DOHH2 (cell line): ENCODE results near the gene ARFGEF3.

Source experiments
- H3F3A ChIP-seq: fragments of 200-600 bp; sonication (generic), shearing (Covaris generic); 2 replicates; pipeline ENCODE4 v1.6.0; 2016; ENCODE audit warnings: antibody characterized with exemption, mild to moderate bottlenecking; ENCODE audit not compliant: control insufficient read depth, insufficient read depth
- H3K27ac ChIP-seq: fragments of 200-600 bp; sonication (generic); 2 replicates; pipeline ENCODE4 v1.5.1; 2014; ENCODE audit warnings: low read depth, mild to moderate bottlenecking, low read length, moderate library complexity
- H3K27me3 ChIP-seq: fragments of 200-600 bp; sonication (generic); 2 replicates; pipeline ENCODE4 v1.6.1; 2014; ENCODE audit warnings: mild to moderate bottlenecking, low read length, mixed read lengths; ENCODE audit not compliant: control insufficient read depth
- H3K36me3 ChIP-seq: fragments of 200-600 bp; sonication (generic); 2 replicates; pipeline ENCODE4 v1.6.1; 2014; ENCODE audit warnings: mild to moderate bottlenecking, low read length, moderate library complexity, mixed read lengths; ENCODE audit not compliant: control insufficient read depth
- H3K4me1 ChIP-seq: fragments of 200-600 bp; sonication (generic); 2 replicates; pipeline ENCODE4 v1.6.1; 2014; ENCODE audit warnings: mild to moderate bottlenecking, low read length, mixed read lengths; ENCODE audit not compliant: control insufficient read depth
- H3K4me2 ChIP-seq: fragments of 200-600 bp; sonication (generic); 2 replicates; pipeline ENCODE4 v1.6.0; 2014; ENCODE audit warnings: mild to moderate bottlenecking, low read length, moderate library complexity
- H3K4me3 ChIP-seq: fragments of 200-600 bp; sonication (generic); 2 replicates; pipeline ENCODE4 v1.5.1; 2014; ENCODE audit warnings: mild to moderate bottlenecking, low read length, mixed read lengths
- H3K79me2 ChIP-seq: fragments of 200-600 bp; sonication (generic); 2 replicates; pipeline ENCODE4 v1.6.1; 2014; ENCODE audit warnings: mild to moderate bottlenecking, low read length, mixed read lengths; ENCODE audit not compliant: control insufficient read depth
- H3K9me2 ChIP-seq: fragments of 200-600 bp; sonication (generic); replicated peaks from 2 replicates; pipeline ENCODE4 v1.6.1; 2014; ENCODE audit warnings: mild to moderate bottlenecking, low read length, mixed read lengths; ENCODE audit not compliant: control insufficient read depth
- H3K9me3 ChIP-seq: fragments of 200-600 bp; sonication (generic); 2 replicates; pipeline ENCODE4 v1.6.1; 2014; ENCODE audit warnings: antibody characterized with exemption, low read length, mixed read lengths; ENCODE audit not compliant: control insufficient read depth, insufficient read depth
- H4K20me1 ChIP-seq: fragments of 200-600 bp; sonication (generic); 2 replicates; pipeline ENCODE4 v1.6.0; 2014; ENCODE audit warnings: low read depth, mild to moderate bottlenecking, antibody characterized with exemption, low read length, moderate library complexity; ENCODE audit not compliant: control insufficient read depth, insufficient read depth
- EZH2phosphoT487 ChIP-seq: fragments of 200-600 bp; sonication (generic); IDR thresholded peaks from 2 replicates; pipeline ENCODE4 v1.6.1; 2017; ENCODE audit warnings: borderline replicate concordance, mild to moderate bottlenecking, antibody characterized with exemption, low read length, moderate library complexity, mixed read lengths
- TF ChIP-seq, protein P1 (sequence below): fragments of 200-600 bp; sonication (generic); IDR thresholded peaks from one replicate; pipeline ENCODE4 v1.5.1; 2014; ENCODE audit warnings: antibody characterized with exemption, mild to moderate bottlenecking, low read depth, low read length; ENCODE audit not compliant: poor library complexity, severe bottlenecking

ARFGEF3 gene

DNA sequence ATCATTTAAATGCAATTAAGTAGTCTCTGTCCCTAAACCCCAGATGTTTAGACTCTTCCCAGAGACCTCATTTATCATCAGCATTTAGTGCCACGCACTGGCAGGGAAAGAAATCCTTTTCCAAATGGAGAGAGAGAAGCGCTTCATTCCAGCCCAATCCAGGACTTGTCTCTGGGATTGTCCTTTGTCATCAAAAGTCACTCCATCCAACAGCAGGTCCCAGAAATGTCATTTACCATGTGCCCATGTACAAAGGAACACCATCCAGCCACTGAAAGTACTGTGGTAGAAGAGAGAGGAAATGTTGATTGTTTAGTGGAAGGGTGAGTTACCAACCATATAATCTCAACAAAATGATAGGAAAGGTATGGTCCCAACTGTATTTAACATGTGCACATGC, 149.1 kb downstream of the ARFGEF3 start:
- Histone ChIP-seq H3K27ac (no peak overlapping the region), H3K79me2 (no peaks in the 10 kb centered on the region), H4K20me1 (no peaks in the 10 kb centered on the region), H3F3A (no peaks in the 10 kb centered on the region), H3K4me1 (no peaks in the 10 kb centered on the region), H3K4me2 (no peak overlapping the region), H3K27me3 (0 out of 2 replicates have a peak, but pooled peaks cover 2% of the 10 kb centered on the region), H3K36me3 (no peaks in the 10 kb centered on the region), H3K9me3 (no peaks in the 10 kb centered on the region), H3K9me2 (no peaks in the 10 kb centered on the region), H3K4me3 (no peak overlapping the region)
- TF ChIP-seq EZH2phosphoT487: no peak
- TF ChIP-seq, protein P1, sequence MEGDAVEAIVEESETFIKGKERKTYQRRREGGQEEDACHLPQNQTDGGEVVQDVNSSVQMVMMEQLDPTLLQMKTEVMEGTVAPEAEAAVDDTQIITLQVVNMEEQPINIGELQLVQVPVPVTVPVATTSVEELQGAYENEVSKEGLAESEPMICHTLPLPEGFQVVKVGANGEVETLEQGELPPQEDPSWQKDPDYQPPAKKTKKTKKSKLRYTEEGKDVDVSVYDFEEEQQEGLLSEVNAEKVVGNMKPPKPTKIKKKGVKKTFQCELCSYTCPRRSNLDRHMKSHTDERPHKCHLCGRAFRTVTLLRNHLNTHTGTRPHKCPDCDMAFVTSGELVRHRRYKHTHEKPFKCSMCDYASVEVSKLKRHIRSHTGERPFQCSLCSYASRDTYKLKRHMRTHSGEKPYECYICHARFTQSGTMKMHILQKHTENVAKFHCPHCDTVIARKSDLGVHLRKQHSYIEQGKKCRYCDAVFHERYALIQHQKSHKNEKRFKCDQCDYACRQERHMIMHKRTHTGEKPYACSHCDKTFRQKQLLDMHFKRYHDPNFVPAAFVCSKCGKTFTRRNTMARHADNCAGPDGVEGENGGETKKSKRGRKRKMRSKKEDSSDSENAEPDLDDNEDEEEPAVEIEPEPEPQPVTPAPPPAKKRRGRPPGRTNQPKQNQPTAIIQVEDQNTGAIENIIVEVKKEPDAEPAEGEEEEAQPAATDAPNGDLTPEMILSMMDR: no peak

DNA sequence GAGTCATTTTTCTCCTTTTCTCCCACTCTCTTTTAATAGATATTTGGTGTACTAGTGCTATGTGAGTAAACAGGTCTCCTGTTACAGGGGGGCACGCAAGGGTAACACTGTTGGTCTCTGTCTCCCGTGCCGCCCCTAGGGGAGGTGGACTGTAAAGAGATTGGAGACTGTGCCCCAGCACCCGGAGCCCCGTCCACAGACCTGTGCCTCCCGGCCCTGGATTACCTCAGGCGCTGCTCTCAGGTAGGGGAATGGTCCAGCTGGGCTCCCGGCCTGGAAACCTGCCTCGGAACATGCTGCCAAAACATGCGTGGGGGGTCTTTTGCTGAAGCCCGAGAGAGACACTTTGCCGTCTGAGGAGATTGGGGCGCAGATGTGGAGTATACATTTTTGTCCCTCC, 149.5 kb downstream of the ARFGEF3 start:
- H3K27ac ChIP-seq: no peak overlapping the region
- H3K4me1 ChIP-seq: no peaks in the 10 kb centered on the region
- no peaks in the 10 kb centered on the region for H3K36me3 ChIP-seq

DNA sequence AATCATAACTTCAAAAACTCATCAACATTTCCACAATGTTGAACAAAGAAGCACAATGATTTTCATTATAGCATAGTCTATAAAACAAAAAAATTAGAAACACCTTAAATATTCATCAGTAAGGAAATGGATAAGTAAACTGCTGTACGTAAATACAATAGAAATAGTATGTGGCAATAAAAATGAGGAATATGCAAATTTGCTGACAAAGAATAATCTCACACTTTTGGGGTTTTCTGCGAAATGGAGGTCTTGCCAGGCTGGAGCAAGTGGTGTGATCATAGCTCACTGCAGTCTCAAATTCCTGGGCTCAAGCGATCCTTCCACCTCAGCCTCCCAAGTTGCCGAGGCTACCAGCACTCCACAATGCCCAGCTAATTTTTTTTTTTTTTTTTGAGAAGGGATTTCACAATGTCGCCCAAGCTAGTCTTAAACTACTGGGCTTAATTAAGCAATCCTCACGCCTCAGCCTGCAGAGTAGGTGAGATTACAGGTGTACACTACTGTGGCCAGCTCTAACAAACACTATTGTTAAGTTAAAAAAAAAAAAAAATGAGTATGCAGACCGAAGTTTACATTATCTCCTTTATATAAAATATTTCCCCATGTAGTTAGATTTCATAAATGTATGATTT, 157.1 kb downstream of the ARFGEF3 start:
- Histone ChIP-seq H3K27ac (no peak overlapping the region), H3K79me2 (no peaks in the 10 kb centered on the region), H3K9me2 (no peaks in the 10 kb centered on the region), H4K20me1 (no peaks in the 10 kb centered on the region), H3K36me3 (no peaks in the 10 kb centered on the region), H3K27me3 (no peaks in the 10 kb centered on the region), H3K4me3 (no peak overlapping the region), H3F3A (no peaks in the 10 kb centered on the region), H3K9me3 (no peaks in the 10 kb centered on the region), H3K4me2 (no peak overlapping the region), H3K4me1 (no peaks in the 10 kb centered on the region)
- TF ChIP-seq EZH2phosphoT487: no peak
- TF ChIP-seq, protein P1: no peak

More for the DNA sequence above, 149.5 kb downstream of the ARFGEF3 start:
- no peak for TF ChIP-seq EZH2phosphoT487
- TF ChIP-seq, protein P1: no peak
- H3K9me2 ChIP-seq: no peaks in the 10 kb centered on the region
- no peaks in the 10 kb centered on the region for H3K9me3 ChIP-seq
- no peaks in the 10 kb centered on the region for H3F3A ChIP-seq
- no peaks in the 10 kb centered on the region for H3K79me2 ChIP-seq
- 0 out of 2 replicates have a peak, but pooled peaks cover 2% of the 10 kb centered on the region for H3K27me3 ChIP-seq
- no peak overlapping the region for H3K4me3 ChIP-seq
- H3K4me2 ChIP-seq: no peak overlapping the region
- H4K20me1 ChIP-seq: no peaks in the 10 kb centered on the region
